Occipital lobe (tissue), 2 donors: ENCODE results near the gene SORCS1. TPM values are rescaled to one million over a fixed set of nuclear protein-coding genes. Genes with fewer than 3 reads are reported as not detected.

Source experiments
- DNase-seq: peaks from one replicate; lab custom pipeline; 2025; lab: John Stamatoyannopoulos, UW
- total RNA-seq: library from RNA; depleted of rRNA; stranded (reverse); fragments of >200 nt; gene quantifications from one replicate; pipeline ENCODE4 v1.2.3, GENCODE V29; 2014

Gene SORCS1
- total RNA-seq, 1 donor from 2014 or later = 40.6 TPM

DNA sequence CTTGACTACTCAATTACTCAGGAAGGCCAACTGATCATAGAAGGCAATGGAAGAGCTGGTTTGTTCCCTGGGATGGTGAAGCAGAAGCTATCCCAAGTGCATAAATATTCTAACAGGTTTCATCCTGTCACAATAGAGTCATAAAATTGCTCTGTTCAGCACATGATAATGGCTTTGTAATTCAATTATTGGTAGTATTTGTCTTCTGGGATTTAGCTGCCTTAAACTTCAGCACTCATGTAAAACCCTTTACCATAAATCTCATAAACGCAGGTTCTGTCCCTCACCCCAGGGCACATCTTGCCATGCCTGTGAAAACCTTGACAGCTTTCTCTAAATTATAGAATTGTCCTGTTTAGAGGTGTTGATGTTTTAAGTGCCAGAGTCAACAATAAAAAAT is 417.6 kb downstream of the SORCS1 start:
- no peak for DNase-seq

DNA sequence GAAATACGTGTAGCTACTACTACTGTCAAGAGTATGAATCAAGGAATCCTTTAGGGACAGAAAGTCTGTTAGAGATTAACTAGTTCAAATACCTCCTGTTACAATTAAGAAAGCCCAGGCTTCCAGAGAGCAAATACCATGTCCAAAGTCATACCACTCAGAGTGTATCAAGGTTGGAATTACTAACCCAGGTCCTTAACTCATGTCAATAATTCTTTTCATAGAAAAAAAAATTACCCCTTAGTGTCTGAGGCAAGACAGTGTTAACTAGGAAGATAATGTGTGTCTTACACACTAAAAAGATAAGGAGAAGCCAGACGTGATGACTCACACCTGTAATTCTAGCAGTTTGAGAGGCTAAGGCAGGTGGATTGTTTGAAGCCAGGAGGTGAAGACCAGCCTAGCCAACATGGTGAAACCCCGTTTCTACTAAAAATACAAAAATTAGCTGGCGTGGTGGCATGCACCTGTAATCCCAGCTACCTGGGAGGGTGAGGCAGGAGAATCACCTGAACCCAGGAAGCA is 423.4 kb downstream of the SORCS1 start:
- DNase-seq = no peak

DNA sequence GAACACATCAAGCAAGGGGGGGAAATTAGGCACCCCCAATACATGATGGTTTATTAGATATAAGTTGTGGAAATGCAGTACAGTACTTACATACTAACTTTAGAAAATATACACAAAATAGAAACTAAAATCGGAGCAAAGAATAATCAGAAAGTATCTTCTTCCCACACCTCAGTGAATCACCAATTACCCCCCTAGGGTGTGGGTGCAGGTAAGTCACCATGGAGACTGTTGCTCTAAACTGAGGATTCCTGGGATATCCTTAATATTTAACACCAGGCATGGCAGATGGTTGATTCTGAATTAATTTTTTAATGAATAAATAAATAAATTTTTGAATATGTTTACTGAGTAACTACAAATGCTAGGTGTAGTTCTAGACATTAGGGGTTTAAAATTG is 424.4 kb downstream of the SORCS1 start:
- no peak for DNase-seq

DNA sequence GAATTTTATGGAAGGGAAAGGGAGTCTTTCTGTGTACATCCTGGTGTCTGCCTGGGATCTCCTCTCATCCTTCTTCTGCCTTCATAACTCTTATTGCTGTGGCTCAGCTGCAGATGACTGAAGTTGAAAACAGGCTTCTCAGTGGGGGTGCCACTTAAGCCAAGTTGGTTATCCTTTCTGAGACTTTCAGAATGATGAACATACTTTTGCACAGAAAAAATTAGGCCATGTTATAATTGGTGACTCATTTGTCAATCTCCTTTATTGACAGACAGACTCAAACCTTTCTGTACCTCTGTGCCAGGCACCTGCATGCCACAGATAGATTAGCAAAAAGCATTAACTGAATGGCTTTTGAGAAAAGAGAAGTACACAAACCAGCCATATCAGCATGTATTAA is 430.3 kb downstream of the SORCS1 start:
- DNase-seq = no peak

DNA sequence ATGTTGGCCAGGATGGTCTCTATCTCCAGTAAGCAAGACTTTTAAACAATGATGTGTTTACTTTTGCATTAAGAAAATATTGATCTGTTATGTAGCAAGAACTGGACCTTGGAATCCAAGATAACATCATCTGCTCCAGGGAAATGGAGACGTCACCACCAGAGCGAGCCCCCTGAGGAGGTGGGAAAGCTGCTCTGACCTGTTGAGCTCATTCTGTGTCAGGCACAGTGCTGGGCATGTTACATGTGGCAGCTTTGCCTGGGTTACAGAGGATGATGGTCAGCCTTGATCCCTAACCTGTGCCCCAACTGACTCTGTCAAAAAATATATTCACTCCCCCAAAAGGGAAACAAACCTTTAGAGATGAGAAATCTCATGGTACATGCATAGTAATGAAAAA is 436.3 kb downstream of the SORCS1 start:
- DNase-seq = no peak

DNA sequence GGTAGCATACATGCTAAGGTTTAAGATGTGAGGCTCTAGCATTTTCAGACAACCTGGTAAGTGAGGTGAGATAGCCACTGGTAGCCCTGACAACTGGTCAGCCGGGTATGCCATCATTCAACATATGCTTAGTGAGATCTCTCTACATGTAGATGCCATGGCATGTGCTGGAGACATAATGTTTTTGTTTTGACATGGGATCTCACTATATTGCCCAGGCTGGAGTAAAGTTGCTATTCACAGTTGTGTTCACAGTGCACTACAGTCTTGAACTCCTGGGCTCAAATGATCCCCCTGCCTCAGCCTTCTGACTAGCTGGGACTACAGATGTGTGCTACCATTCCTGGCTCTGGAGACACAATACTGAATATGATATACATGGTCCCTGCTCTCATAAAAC is 437.3 kb downstream of the SORCS1 start:
- no peak for DNase-seq

DNA sequence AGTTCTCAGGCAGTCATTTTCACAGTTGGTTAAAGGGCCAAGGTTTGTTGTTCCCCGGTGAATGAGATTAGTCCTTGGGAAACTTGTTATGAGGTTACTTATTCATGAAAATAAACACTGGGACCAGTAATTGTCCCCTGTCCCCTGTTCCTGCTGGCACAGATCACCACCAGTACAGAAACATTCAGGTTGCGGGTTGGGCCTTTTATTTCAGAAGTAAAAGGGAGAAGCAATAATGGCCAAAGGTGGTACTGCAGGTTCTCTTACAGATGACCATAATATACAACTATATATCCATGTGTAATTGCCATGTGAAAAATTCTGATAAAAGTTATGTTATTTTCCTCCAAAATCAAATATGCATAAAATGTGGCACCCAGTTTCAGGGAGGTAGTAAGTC is 442.0 kb downstream of the SORCS1 start:
- DNase-seq = no peak

DNA sequence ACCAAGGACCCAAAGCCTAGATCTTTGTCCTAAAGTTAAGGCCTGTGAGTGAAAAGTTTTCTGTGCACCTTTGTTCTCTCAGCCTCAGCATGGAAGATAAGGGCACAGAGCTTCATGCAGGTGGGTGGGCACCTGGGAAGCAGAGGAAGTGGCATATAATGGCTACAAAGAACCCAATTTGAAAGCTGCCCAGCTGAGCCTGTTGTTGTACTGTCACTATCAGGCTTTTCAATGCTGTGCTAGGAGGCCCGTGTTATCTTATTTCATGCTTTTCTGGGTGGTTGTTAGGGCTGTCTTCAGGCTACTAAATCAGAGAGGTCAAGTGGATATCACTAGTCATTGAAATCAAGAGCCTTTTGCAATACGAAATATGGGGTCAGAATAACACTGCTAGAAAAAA is 443.8 kb downstream of the SORCS1 start:
- DNase-seq = no peak

DNA sequence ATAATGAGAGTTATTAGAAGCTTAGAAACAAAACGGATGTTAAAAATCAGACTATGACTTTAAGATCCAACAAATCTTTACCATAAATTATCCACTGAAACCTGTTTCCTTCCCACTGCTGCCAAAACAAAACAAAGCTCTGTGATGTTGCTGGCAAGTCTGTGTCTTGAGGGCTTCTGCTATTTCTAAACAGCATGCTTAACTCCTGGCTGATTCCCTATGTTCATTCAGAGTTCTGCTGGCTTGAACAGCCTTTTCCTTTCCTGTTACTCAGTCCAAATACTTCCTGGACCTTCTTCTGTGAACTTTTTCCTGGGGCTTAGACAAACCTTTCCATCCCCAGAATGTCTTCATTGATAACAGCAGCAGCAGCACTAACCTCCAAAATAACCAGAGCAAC is 448.1 kb downstream of the SORCS1 start:
- no peak for DNase-seq

DNA sequence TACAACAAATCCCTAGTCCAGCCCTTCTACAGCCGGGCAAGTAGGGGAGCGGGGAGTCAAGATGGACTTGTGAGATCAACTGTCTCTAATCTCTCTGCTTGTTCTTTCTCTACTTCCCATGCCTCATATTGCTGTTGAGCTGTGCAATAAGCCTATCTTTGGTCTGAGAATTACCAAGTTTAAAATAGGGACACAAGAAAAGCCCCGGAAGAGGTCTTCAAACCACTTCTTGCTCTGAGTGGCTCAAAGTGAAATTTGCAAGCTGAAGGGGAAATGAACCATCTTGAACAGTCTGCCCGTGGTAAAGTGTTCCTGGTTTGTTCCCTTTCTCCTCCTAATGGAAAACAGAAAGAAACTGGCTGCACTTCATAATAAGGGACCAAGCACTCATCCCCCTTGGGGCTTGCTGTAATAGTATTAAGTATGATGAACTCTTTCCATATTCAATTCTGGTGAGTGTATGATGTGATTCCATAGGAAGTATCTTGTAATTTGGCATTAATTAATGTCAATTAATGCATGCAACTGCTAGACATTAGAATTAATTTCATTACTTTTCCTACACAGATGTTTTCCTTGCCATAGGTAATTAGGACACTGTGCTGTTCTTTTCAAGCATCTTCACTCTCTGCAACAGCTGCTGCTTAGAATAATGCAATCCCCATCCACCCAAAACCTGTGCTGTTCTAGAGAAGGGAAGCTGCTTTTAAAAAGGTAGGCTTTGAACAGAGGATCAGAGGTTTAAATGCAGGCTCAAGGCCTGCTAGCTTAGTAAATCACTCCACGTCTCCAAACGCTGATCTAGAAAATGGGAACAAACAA is 449.6 kb downstream of the SORCS1 start:
- no peak for DNase-seq

DNA sequence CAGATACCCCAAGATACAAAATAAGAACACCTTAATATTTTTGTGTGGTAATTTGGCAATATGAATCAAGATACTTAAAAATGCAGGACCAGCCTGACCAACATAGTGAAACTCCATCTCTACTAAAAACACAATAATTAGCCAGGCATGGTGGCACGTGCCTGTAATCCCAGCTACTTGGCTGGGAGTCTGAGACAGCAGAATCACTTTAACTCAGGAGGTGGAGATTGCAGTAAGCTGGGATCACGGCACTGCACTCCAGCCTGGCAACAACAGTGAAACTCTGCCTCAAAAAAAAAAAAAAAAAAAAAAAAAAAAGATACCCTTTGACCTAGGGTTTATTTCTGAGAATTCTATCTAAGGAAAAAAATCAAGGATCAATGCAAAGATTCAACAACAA is 450.7 kb downstream of the SORCS1 start:
- DNase-seq = no peak

DNA sequence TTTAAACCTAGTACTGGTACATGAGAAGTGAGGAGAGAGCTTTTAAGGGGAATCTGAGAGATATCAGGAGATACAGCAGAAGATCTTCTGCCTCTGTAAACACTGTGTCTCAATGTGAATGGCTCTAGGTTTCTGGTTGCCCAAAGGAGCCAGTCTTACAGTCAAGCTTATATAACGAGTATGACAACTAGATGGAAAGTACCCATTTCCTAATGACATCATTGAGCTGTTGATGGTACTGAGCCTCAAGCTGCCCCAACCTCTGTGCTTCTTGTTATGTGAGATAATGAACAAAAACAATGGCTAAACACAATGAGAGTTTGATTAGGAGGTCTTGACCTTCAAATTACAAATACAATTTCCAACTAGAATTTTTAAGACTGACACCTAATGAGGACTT is 451.5 kb downstream of the SORCS1 start:
- no peak for DNase-seq

DNA sequence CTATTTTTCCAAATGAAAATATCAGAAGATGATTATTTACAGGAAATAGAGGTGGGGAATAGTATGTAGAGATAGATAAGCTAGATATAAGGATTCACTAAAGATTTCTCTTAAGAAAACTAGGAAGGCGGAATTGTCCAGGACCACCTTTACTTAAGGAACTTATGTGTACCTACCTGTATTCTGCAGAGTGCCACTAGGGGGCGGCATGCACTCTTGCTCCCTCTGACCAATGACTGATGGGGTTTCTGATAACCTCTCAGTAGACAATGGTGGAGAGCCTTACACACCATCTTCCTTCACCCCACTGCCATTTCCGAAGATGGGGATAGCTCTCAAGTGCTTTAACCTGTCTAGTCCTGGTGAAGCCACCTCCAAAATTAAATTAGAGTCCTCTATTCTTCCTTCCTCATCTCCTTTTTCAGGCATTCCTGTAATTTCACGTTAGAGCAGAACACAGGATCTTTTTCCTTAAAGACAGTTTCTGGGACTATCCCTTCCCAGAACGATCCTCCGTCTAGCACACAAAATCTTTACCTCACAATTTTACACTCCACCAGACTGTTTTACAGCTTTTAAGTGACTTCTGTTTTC is 453.1 kb downstream of the SORCS1 start:
- no peak for DNase-seq

DNA sequence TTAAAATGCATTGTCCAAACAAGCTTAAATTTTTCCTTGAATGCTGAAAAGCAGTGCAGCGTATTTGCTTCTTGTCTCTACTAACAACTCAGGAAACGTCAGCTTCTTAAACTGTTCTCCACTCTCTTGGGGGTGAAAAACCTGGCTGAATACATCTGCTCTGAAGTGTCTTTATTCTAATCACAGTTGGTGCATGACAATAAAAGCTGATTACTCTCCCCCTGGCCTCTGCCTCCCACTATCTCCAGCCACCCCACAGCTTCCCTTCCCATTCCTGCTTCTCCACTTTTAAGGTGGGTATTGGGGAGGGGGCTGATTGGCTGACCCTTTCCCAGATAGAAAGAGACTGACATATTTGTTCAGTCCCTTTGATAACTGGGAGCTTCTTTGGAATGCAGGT is 456.0 kb downstream of the SORCS1 start:
- no peak for DNase-seq

DNA sequence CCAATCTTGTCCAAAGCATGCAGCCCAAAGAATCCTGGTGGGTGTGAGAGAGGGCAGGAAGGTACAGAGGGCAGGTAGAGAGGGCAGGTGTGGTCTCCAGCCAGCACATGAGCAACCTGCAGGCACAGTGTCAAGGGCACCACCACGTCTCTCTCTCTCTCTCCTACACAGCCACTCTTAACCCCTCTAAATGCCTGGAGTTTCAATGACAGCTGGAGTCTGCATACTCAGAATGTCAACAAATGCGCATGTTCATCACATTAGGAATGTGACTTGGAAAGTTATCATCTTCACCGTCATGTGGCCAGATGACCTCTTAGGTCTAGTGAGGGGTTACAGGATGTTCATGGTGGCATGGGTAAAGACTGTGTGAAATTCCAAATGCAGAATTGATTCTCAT is 456.8 kb downstream of the SORCS1 start:
- no peak for DNase-seq

DNA sequence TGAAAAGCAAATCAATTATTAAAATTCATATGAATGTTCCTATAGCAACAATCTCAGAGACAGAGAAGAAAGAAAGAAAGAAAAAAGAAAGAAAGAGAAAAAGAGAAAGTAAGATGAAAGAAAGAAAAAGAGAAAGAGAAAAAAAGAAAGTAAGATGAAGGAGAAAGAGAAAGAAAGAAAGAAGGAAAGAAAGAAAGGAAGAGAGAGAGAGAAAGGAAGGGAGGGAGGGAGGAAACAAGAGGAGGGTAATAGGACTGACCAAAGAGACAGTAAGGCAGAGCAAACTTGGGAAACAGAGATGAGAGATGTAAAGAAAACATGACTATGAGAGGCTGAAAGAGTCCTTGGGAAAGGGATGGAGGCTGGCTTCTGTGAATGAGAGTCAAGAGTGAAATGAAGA is 458.4 kb downstream of the SORCS1 start:
- DNase-seq = no peak

DNA sequence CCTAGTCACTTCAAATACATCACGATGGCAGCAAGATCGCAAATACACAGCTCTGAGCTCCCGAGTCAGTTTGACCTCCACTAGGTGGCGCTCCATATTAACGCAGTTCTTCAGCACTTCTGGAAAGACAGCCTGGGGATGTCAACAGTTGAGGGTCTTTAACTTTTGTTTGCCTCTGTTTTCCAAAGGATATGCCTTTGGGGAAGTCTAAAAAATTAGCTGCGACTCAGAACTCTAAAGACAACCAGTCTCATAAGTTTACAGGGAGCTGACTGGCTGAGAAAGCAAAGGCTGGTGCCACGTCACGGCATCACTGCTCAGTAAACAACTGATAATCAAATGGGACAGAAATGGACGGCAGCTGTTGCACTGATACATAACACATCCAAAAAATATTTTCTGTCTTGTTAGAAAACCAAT is 458.8 kb downstream of the SORCS1 start:
- DNase-seq = peak; percentile 62

DNA sequence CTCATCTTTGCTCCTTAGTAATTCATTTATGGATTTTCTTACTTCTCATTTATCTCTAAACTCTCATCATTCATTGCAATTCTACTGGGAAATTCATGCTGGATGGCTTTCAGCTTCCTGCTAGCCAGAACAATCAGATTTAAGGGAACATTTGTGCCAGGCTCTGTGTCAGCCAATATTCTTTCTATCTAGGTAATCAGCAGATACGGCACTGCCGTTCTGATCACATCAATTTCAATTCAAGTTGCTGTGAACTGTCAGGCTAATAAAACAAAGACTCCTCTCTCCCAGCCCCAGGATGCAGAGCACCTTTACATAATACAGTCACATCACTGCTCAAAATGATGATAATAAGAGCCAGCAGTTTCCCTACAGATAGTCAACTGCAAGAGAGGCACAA is 468.3 kb downstream of the SORCS1 start:
- DNase-seq = no peak

DNA sequence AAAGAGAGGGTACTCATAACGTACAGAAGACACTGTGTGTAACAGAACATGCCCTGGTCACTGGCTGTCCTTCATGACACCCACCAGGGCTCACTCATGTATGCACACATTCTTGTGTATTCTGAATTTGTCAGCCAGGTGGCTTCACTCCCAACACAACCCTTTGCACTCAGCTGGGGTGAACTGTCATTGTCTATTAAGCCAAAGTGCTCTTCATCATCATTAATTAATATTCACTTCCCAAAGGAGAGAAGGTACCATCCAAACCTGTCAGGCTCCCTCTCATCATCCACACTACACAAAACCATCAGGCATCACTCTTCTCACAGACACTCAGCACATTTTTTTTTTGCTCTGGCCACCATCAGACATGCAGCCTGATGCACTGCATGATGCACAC is 469.8 kb downstream of the SORCS1 start:
- no peak for DNase-seq

DNA sequence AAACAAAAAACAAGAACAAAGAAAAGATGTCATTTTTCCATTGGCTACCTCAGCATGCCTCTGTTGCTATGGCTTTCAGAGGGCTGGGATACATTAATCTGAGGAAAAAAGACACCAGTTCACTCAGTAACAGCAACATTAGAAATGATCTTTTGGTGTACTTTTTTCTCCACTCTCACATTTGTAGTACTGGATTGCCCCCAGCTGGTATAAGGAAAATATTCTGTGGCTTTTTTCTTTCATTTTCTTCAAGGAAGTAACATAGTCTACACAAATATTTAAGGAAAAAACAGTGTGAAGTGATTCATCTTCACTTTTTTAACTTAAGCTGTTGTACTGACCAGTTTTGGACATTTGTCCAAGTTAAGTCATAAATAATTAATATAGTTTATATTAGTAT is 482.3 kb downstream of the SORCS1 start:
- DNase-seq = no peak

DNA sequence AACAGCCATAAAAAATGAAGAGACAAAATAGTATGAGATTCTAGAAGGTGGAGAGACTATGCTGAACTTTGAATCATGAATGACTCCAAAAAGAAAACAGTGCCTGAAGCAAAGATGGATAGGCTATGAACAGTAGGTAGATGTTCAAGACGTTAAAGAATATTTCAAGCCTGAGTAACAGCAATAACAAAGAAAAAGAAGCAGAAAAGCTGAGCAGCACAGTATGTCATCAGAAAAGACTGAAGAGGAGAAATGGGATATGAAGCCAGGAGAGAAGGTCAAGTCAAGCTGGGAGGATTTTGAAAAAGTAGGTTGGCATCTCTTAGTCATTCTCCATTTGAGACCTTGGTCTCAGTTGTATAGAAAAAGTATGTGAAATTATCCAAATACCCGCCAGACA is 484.4 kb downstream of the SORCS1 start:
- no peak for DNase-seq

DNA sequence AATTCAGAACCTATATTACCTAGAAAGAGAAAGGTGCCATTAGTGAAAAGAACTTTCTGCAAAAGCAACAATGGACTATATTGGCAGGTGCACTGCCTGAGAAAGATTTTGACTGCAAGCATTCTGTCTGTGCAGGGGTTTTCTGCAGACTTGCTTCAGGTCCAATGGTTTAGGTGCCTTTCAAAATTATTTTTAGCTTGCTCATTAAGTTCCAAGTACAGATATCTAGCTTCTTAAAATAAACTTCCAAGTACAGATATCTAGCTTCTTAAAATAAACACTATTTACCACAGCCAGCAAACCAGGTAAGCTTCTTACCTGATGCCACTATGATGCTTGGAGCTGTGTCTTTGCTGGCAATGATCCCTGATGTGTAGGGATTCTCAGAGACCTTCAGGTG is 485.2 kb downstream of the SORCS1 start:
- DNase-seq = no peak

DNA sequence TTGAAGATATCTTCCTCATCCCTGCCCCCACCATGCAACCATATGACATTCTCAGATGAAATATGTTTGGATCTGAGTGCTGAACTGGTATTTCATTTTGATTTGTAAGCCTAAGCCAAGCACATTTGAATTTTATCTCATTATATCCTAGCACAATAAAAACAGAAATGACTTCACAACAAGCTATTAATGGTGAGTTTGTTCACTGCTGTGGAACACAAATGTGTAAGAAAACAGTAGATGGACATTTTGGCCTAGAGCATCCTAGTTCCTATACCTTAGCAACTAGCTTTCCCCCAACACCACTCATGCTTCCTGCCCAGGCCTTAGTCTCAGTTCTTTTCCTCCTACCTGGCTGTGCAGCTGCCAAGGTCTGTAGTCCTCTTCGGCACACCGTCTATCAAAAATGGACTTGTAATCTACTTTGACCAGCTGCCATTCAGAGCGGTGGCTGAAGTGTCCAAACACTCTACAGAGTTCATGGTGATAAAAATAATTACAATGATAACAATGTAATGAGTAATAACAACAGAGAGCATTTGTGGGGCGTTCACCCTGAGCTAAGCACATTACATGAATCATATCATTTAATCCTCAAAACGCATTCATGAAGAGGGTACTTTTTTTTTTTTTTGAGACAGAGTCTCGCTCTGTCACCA is 491.9 kb downstream of the SORCS1 start:
- DNase-seq = no peak
